Colon (tissue), 2 donors: ENCODE data around the gene SLC50A1.
"Not testable (repeated sequence)": the region's sequence is repeated elsewhere in the genome, so short reads cannot be mapped to it uniquely, and the experiment has no call there.

Source experiments
- FAIRE-seq: peaks from 2 replicates; lab custom pipeline; 2012; peaks lifted over from hg19 to GRCh38; lab: Jason Lieb, UNC
- donor health status: control.
- donor health status: control.

SLC50A1 gene

GRCh38 chr1:155136748-155137147 lies 1.1 kb downstream of the SLC50A1 start:
- FAIRE-seq, result no peak

- FAIRE-seq, result no peak
Observed at GRCh38 chr1:155137154-155137949, 1.7 kb downstream of the SLC50A1 start.

- FAIRE-seq, result no peak
Observed at GRCh38 chr1:155139895-155140629, 4.4 kb downstream of the SLC50A1 start, which contains the start of gene DPM3. TSS of gene DPM3 (minus strand) at chr1:155140531. CDS start at chr1:155140240, 291 bp downstream.

- no peak for FAIRE-seq
Observed at GRCh38 chr1:155140630-155140953, 4.9 kb downstream of the SLC50A1 start.

GRCh38 chr1:155141749-155142148 lies 6.1 kb downstream of the SLC50A1 start:
- FAIRE-seq, result no peak

DNA sequence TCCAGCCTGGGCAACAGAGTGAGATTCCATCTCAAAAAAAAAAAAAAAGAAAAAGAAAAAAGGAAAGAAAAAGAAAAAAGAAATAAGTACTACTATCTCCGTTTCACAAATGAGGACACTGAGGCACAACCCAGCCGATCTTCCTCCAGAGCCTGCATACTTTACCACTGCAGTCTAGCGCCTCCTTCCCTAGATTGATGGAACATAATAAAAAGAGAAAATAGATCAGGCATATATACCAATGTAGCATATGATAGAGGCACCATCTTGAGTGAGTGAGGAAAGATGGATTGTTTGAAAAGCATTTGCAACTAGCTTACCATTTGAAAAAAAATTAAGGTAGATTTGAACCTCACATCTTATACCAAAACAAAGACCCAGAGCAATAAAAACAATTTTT lies 9.8 kb downstream of the SLC50A1 start:
- no peak for FAIRE-seq

DNA sequence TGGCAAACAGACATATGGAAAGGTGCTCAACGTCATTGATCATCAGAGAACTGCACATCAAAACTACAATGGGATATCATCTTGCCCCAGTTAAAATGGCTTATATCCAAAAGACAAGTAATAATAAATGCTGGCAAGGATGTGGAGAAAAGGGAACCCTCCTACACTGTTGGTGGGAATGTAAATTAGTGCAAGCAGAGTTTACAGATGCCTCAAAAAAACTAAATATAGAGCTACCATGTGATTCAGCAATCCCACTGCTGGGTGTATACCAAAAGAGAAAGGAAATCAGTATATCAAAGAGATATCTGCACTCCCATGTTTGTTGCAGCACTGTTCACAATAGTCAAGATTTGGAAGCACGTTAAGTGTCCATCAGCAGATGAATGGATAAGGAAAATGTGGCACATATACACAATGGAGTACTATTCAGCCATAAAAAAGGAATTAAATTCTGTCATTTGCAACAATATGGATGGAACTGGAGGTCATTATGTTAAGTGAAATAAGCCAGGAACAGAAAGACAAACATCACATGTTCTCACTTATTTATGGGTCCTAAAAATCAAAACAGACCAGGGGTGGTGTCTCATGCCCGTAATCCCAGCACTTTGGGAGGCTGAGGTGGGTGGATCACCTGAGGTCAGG lies 20.5 kb downstream of the SLC50A1 start:
- FAIRE-seq, result not testable (repeated sequence)

DNA sequence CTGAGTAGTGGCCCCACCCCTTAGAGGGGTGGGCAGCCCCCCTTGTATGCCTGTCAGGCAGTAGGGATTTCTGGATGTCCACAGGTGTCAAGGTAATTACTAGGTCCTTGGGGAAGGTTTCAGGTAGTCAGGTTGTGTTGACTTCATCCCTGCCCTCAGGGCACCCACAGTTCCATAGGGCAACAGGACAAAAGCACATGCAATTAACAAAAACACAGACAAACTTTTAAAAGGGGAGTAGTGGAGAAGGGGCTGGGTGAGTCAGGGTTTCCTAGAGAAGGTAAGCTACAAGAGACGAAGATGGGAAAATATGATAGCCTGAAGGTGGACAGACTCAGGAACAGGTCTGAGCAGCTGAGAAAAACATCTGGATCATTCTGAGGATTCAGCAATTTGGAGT lies 23.3 kb downstream of the SLC50A1 start:
- FAIRE-seq, result no peak

DNA sequence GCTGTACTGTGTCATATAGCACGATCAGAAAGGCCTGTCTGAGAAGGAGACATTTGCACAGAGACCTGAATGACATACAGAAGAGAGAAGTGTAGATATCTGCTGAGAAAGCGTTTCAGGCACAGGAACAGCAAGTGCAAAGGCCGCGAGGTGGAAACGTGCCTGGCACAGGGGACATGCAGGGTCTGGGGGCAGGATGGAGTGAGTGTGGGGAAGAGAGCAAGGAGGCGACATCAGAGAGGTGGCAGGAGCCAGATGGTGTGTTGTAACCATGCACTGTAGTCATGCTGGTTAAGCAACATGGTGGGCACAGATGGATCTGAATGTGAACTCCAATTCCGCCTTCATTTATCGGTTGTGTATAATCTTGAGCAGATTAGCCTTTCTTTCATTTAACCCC lies 24.5 kb downstream of the SLC50A1 start:
- no peak for FAIRE-seq

GRCh38 chr1:155162631-155163030 lies 27.0 kb downstream of the SLC50A1 start:
- not testable (repeated sequence) for FAIRE-seq

DNA sequence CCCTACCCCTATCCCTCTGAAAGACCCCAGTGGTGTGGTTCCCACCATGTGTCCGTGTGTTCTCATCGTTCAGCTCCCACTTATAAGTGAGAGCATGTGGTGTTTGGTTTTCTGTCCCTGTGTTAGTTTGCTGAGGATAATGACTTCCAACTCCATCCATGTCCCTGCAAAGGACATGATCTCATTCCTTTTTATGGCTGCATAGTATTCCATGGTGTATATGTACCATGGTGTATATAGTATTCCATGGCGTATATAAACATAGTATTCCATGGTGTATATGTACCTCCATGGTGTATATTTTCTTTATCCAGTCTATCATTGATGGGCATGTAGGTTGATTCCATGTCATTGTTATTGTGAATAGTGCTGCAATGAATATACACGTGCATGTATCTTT lies 28.1 kb downstream of the SLC50A1 start:
- not testable (repeated sequence) for FAIRE-seq

GRCh38 chr1:155164625-155165024 lies 29.0 kb downstream of the SLC50A1 start:
- not testable (repeated sequence) for FAIRE-seq

DNA sequence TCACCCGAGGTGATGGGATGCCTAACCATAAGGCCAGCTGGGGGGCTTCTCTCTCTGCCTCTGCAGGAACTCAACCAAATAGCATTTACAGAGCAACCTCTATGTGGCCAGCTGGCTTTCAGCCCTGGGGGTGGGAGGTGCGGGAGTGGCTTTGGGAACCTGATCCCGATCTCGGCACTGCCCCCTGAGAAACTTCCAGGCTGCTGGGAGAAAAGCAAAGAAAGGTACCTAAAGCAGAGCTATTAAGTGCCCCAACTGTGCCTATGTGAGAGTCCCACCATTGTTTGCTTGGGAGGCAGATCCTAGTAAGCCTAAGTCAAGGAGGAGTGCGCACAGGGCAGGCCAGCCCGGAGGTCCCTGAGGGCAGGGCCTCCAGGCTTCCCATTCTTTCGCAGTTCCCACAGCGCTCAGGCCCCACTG lies 30.4 kb downstream of the SLC50A1 start:
- FAIRE-seq, result no peak

- no peak for FAIRE-seq
Observed at GRCh38 chr1:155166471-155167165, 31.0 kb downstream of the SLC50A1 start.

DNA sequence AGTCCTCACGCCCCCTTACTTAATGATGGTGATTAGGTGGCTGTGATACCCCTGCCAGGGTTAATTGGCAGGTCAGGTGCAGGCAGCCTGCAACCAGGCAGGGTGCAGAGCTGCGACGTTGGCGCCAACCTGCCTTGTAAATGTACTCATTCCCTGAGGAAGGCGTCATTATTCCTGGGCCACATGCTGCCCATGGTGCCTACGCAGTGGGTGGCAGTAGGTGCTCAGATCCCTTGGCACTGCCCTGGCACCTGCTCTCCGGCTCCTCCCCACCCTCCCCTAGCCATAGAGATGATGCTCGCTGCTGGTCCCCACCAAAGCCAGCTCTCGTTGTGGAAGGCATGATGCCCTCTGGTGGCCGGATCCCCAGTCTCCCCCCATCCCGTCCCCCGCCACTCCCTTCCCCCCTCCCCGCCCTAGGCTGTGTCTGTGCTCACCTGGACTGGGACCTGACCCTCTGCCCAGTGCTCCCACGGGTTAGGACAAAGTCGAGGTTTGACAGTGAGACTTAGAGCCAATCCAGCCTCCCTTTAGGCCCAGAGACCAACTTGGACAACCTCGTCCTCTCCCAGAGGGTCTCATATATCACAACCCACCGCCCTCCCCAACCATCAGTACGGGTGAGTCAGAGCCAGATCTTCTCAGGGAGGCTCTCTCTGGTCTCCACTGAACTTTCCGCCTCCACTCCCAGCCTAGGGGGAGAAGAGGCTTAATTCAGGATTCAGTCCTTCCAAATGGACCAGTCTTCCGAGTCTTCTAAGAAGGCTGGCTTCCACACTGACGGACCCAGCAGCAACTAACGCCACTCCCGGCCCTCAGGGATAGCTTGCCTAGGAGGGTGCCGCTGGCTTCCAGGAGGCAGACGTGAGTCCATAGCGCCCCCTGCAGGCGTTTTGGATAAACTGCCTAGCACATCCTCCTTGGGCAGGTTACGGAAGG lies 31.8 kb downstream of the SLC50A1 start:
- no peak for FAIRE-seq

DNA sequence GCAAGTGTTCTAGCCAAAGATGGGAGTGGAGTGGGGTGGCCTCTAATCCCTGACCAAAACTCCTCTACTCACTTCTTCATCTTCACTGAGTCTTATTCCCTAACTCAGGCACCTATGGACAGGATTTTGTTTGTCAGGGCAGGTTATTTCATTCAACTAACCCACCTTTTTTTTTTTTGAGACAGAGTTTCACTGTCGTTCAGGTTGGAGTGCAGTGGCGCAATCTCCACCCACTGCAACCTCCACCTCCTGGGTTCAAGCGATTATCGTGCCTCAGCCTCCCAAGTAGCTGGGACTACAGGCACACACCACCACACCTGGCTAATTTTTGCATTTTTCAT lies 32.4 kb downstream of the SLC50A1 start:
- FAIRE-seq, result not testable (repeated sequence)

- no peak for FAIRE-seq
Observed at GRCh38 chr1:155168456-155169210, 33.0 kb downstream of the SLC50A1 start.

- no peak for FAIRE-seq
Observed at GRCh38 chr1:155169541-155169940, 33.9 kb downstream of the SLC50A1 start.

- FAIRE-seq, result no peak
Observed at GRCh38 chr1:155170101-155170785, 34.6 kb downstream of the SLC50A1 start.

- no peak for FAIRE-seq
Observed at GRCh38 chr1:155170806-155171205, 35.2 kb downstream of the SLC50A1 start.
